GM12878 (cell line): ENCODE measurements around the gene NPHP3. TPM values are rescaled to one million over a fixed set of nuclear protein-coding genes. Genes with fewer than 3 reads are reported as not detected.
A peak's percentile ranks its signal among the peaks of the same experiment; 100 is the strongest.

Experiments
- ATAC-seq: fragments of 200-7000 bp; cut with Tn5 transposase; 3 replicates; pipeline ENCODE4 v1.9.1; 2020; ENCODE audit warnings: mild to moderate bottlenecking, moderate library complexity
- BruUV-seq: library from RNA; stranded (reverse); fragments of 400-500 nt; replicated peaks from 2 replicates; lab custom pipeline; 2021; lab: Mats Ljungman, UMichigan
- CTCF ChIA-PET: fragments of 300-600 bp; sonication (Branson Sonifier 250); formaldehyde crosslinking; extraction: SDS; loops from one replicate; lab custom pipeline; 2021; ENCODE audit warnings: inconsistent platforms; lab: Yijun Ruan, JAX
- POLR2A ChIA-PET: fragments of 350-600 bp; formaldehyde crosslinking; extraction: SDS; loops from one replicate; lab custom pipeline; 2021; ENCODE audit warnings: inconsistent platforms; lab: Charles Lee
- RAD21 ChIA-PET: fragments of 300-600 bp; sonication (Branson Sonifier 250); formaldehyde crosslinking; loops from one replicate; lab custom pipeline; 2023; ENCODE audit warnings: antibody characterized with exemption; ENCODE audit not compliant: unreplicated experiment; lab: Charles Lee
- SMC1A ChIA-PET: fragments of 300-600 bp; sonication (Branson Sonifier 250); formaldehyde crosslinking; loops from one replicate; lab custom pipeline; 2023; ENCODE audit not compliant: unreplicated experiment, uncharacterized antibody; lab: Charles Lee
- DNase-seq: peaks from one replicate; pipeline ENCODE4 v3.0.0-alpha.2; 2011; ENCODE audit warnings: low read depth, low spot score
- FAIRE-seq: peaks from 3 replicates; lab custom pipeline; 2011; peaks lifted over from hg19 to GRCh38; lab: Jason Lieb, UNC
- H2AFZ ChIP-seq: 2 replicates; pipeline ENCODE4 v1.6.0; 2011; ENCODE audit warnings: low read depth, low read length, control low read depth; ENCODE audit not compliant: control insufficient read depth
- H3K27ac ChIP-seq: 2 replicates; pipeline ENCODE4 v1.5.1; 2011; ENCODE audit warnings: control low read depth; ENCODE audit not compliant: control insufficient read depth, insufficient read depth
- H3K27me3 ChIP-seq, 2 experiments: replicated peaks in 1 of 2; 2 replicates each; pipeline versions ENCODE4 v1.6.0 to v1.6.1; 2011; ENCODE audit warnings: low read length in 1 of 2; ENCODE audit not compliant: control insufficient read depth in 2 of 2, insufficient read depth in 2 of 2
- H3K36me3 ChIP-seq, 2 experiments: 2 replicates each; pipeline ENCODE4 v1.5.1; 2011; ENCODE audit warnings: low read length in 1 of 2; ENCODE audit not compliant: control insufficient read depth in 2 of 2, insufficient read depth in 2 of 2
- H3K4me1 ChIP-seq: 2 replicates; pipeline ENCODE4 v1.6.1; 2011; ENCODE audit warnings: mild to moderate bottlenecking, low read length, moderate library complexity, mixed read lengths; ENCODE audit not compliant: control insufficient read depth, insufficient read depth
- H3K4me2 ChIP-seq: 2 replicates; pipeline ENCODE4 v1.6.0; 2011; ENCODE audit warnings: control low read depth; ENCODE audit not compliant: control insufficient read depth, insufficient read depth
- H3K4me3 ChIP-seq: fragments of 200-600 bp; sonication (generic); 2 replicates; pipeline ENCODE4 v1.5.1; 2016
- H3K79me2 ChIP-seq: 2 replicates; pipeline ENCODE4 v1.6.0; 2011; ENCODE audit warnings: low read length; ENCODE audit not compliant: control insufficient read depth, insufficient read depth
- H3K9ac ChIP-seq: 2 replicates; pipeline ENCODE4 v1.8.0; 2011; ENCODE audit warnings: low read length, control low read depth, mixed read lengths; ENCODE audit not compliant: control insufficient read depth, insufficient read depth
- H3K9me3 ChIP-seq: replicated peaks from 3 replicates; pipeline ENCODE4 v1.5.1; 2011; ENCODE audit warnings: mild to moderate bottlenecking, low read length; ENCODE audit not compliant: control insufficient read depth, insufficient read depth
- H4K20me1 ChIP-seq: 2 replicates; pipeline ENCODE4 v1.6.0; 2011; ENCODE audit not compliant: control insufficient read depth, insufficient read depth
- EED ChIP-seq: sonication (generic); IDR thresholded peaks from 2 replicates; pipeline ENCODE4 v1.6.1; 2016; ENCODE audit warnings: antibody characterized with exemption, low read depth
- IKZF2 ChIP-seq, 2 experiments: fragments of 450-650 bp; IDR thresholded peaks; 2 replicates each; pipeline ENCODE4 v1.6.1; 2017; ENCODE audit warnings: mild to moderate bottlenecking in 2 of 2, moderate library complexity in 2 of 2
- IRF4 ChIP-seq: IDR thresholded peaks from 2 replicates; pipeline ENCODE4 v1.6.1; 2011; ENCODE audit warnings: low read depth, low read length
- STAT1 ChIP-seq: fragments of 450-650 bp; conservative IDR thresholded peaks from 2 replicates; pipeline ENCODE4 v1.6.1; 2014; ENCODE audit warnings: antibody characterized with exemption, mild to moderate bottlenecking
- TCF12 ChIP-seq: IDR thresholded peaks from 2 replicates; pipeline ENCODE4 v1.6.1; 2011; ENCODE audit warnings: low read depth, mild to moderate bottlenecking, low read length
- TCF3 ChIP-seq: IDR thresholded peaks from 2 replicates; pipeline ENCODE4 v1.6.1; 2012; ENCODE audit warnings: low read depth, mild to moderate bottlenecking, low read length, borderline replicate concordance; ENCODE audit not compliant: insufficient read depth
- WGBS: methylation state at CpG from one replicate; pipeline ENCODE4 v1.1.6; 2016; ENCODE audit warnings: low lambda C conversion rate; ENCODE audit not compliant: insufficient replicate concordance, insufficient coverage; ENCODE audit errors: missing lambda C conversion rate; 5-methylcytosine and 5-hydroxymethylcytosine counted together
- in situ Hi-C: fragments of 300-500 bp; cut with MboI; formaldehyde crosslinking; loops from 9 replicates; pipeline ENCODE4 v1.14.3; 2018; ENCODE audit warnings: mixed read lengths
- intact Hi-C: fragments of 100-400 bp; cut with micrococcal nuclease; formaldehyde crosslinking; loops from one replicate; pipeline ENCODE4 v1.14.2; 2022; ENCODE audit not compliant: unreplicated experiment
- polyA plus RNA-seq, 11 experiments: library from polyadenylated mRNA; depleted of rRNA in 4 of 11; unstranded in 6 of 11; stranded (reverse) in 5 of 11; fragments of >200 nt; fragmentation: Nextera tagmentation in 4 of 11; fragmentation: Illumina TruSeq in 1 of 11; extraction: Ambion mirVana in 4 of 11; extraction: Trizol in 1 of 11; gene quantifications; 1 replicate in 1 of 11; 2 replicates in 10 of 11; pipeline versions ENCODE4 v1.2.1 to v1.2.3, GENCODE V29; 2011 to 2016; ENCODE audit warnings: inconsistent platforms in 2 of 11, missing spikeins in 2 of 11, low read depth in 1 of 11
- total RNA-seq, 4 experiments: library from RNA; depleted of rRNA in 3 of 4; stranded (reverse); fragments of >200 nt in 3 of 4; fragmentation: Illumina TruSeq in 1 of 4; extraction: Trizol in 1 of 4; gene quantifications; 2 replicates each; pipeline versions ENCODE4 v1.2.1 to v1.2.3, GENCODE V29; 2013 to 2021
- TF ChIP-seq, protein P1 (sequence below): fragments of 450-650 bp; formaldehyde crosslinking; IDR thresholded peaks from 2 replicates; pipeline ENCODE4 v1.5.0; 2022; ENCODE audit warnings: mild to moderate bottlenecking, missing genetic modification characterization
- TF ChIP-seq, protein P2 (sequence below): fragments of 450-650 bp; IDR thresholded peaks from 2 replicates; pipeline ENCODE4 v1.6.1; 2017; ENCODE audit warnings: mild to moderate bottlenecking

Gene NPHP3
- total and polyA plus RNA-seq, 10 of the 15 experiments (the other 5 are each of a cell fraction or from before 2014, with no cell fraction given), result 0.84 to 11.7 (median 2.9) TPM

DNA sequence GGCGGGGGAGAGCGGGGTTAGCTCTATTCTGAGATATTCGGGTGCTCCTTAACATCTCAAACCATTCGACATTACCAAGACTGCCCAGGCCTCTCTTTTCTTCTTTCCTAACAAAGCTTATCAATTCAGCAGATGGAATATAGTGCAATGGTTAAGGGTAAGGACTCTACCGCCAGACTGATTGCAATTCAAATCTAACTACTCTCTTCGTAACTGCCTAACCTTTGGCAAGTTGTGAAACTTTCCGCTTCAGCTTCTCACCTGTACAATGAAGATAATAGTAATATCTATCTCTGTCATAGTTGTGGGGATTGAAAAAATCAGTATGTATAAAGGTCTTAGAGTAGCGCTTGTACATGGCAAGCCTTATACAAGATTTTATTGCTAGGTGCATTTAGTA is 61.1 kb downstream of the NPHP3 start:
- POLR2A ChIA-PET, result interaction anchor here (1.5 kb wide), 1 partner anchor 244 kb away, joined by 5 read pairs; the partner anchor contains the start of gene DNAJC13

More for the DNA sequence above, 61.1 kb downstream of the NPHP3 start:
- H3K79me2 ChIP-seq, result peaks cover 55% of the 10 kb centered on the region
- no peaks in the 10 kb centered on the region for H4K20me1 ChIP-seq
- H3K4me1 ChIP-seq, result no peaks in the 10 kb centered on the region
- intact Hi-C loops (no loop called here), in situ Hi-C loops (no loop called here)
- ChIA-PET CTCF (interaction anchor here (0.7 to 4.0 kb wide), 6 partner anchors 11 to 125 kb away, joined by 3 to 27 read pairs (median 3); no protein-coding TSS in a partner anchor), SMC1A (interaction anchor here (0.9 to 2.3 kb wide), 3 partner anchors 12 to 62 kb away, joined by 3 to 8 read pairs (median 4); no protein-coding TSS in a partner anchor), RAD21 (interaction anchor here (0.8 to 1.1 kb wide), 2 partner anchors 65 to 125 kb away, joined by 3 to 5 read pairs; no protein-coding TSS in a partner anchor)
- no peak for TF ChIP-seq EED
- TF ChIP-seq, protein P1, sequence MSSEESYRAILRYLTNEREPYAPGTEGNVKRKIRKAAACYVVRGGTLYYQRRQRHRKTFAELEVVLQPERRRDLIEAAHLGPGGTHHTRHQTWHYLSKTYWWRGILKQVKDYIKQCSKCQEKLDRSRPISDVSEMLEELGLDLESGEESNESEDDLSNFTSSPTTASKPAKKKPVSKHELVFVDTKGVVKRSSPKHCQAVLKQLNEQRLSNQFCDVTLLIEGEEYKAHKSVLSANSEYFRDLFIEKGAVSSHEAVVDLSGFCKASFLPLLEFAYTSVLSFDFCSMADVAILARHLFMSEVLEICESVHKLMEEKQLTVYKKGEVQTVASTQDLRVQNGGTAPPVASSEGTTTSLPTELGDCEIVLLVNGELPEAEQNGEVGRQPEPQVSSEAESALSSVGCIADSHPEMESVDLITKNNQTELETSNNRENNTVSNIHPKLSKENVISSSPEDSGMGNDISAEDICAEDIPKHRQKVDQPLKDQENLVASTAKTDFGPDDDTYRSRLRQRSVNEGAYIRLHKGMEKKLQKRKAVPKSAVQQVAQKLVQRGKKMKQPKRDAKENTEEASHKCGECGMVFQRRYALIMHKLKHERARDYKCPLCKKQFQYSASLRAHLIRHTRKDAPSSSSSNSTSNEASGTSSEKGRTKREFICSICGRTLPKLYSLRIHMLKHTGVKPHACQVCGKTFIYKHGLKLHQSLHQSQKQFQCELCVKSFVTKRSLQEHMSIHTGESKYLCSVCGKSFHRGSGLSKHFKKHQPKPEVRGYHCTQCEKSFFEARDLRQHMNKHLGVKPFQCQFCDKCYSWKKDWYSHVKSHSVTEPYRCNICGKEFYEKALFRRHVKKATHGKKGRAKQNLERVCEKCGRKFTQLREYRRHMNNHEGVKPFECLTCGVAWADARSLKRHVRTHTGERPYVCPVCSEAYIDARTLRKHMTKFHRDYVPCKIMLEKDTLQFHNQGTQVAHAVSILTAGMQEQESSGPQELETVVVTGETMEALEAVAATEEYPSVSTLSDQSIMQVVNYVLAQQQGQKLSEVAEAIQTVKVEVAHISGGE (CRISPR knock-in tag), result no peak
- TF ChIP-seq TCF3, result no peak
- TF ChIP-seq IRF4, result no peak
- no peak for TF ChIP-seq IKZF2 (IDR thresholded peaks at IDR 0.05)
- no peak for TF ChIP-seq STAT1
- TF ChIP-seq, protein P2, sequence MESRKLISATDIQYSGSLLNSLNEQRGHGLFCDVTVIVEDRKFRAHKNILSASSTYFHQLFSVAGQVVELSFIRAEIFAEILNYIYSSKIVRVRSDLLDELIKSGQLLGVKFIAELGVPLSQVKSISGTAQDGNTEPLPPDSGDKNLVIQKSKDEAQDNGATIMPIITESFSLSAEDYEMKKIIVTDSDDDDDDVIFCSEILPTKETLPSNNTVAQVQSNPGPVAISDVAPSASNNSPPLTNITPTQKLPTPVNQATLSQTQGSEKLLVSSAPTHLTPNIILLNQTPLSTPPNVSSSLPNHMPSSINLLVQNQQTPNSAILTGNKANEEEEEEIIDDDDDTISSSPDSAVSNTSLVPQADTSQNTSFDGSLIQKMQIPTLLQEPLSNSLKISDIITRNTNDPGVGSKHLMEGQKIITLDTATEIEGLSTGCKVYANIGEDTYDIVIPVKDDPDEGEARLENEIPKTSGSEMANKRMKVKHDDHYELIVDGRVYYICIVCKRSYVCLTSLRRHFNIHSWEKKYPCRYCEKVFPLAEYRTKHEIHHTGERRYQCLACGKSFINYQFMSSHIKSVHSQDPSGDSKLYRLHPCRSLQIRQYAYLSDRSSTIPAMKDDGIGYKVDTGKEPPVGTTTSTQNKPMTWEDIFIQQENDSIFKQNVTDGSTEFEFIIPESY, result no peak
- no peak for TF ChIP-seq TCF12
- ATAC-seq (no peak), FAIRE-seq (no peak), DNase-seq (no peak)
- H3K9me3 ChIP-seq, result no peaks in the 10 kb centered on the region
- H3K9ac ChIP-seq, result peak overlapping the region; percentile 90
- H3K36me3 ChIP-seq, result no peaks in the 10 kb centered on the region; a peak in 1 of 4 replicates
- peak overlapping the region; percentile 89; the same call in 1 of the 2 replicates for H3K27ac ChIP-seq
- peak overlapping the region; percentile 84 for H2AFZ ChIP-seq
- no TSS peak for BruUV-seq
- peak overlapping the region; percentile 88 for H3K4me2 ChIP-seq
- 37% methylated on average over 8 of the region's 8 CpGs for WGBS
- H3K4me3 ChIP-seq, result peak overlapping the region; percentile 99
- H3K27me3 ChIP-seq, result no peaks in the 10 kb centered on the region
